HL-60 (cell line): ENCODE measurements around the gene LRRN4.

Experiments used
- DNase-seq, 2 experiments: peaks; one replicate each; pipeline ENCODE4 v3.0.0-alpha.2; 2010 to 2020; ENCODE audit warnings: low read depth in 1 of 2, low spot score in 1 of 2
- H3K27ac ChIP-seq: fragments of 250-450 bp; sonication (Bioruptor Pico); replicated peaks from 2 replicates; pipeline ENCODE4 v1.5.1; 2020; ENCODE audit warnings: mild to moderate bottlenecking, moderate library complexity
- H3K27me3 ChIP-seq: fragments of 250-450 bp; sonication (Bioruptor Pico); 2 replicates; pipeline ENCODE4 v1.5.1; 2021; ENCODE audit warnings: mild to moderate bottlenecking, moderate library complexity; ENCODE audit not compliant: insufficient read depth, poor library complexity, severe bottlenecking
- H3K4me3 ChIP-seq: replicated peaks from 2 replicates; pipeline ENCODE4 v1.5.1; 2011; ENCODE audit warnings: mild to moderate bottlenecking, control low read depth, low read length; ENCODE audit not compliant: insufficient read depth
- GABPA ChIP-seq: IDR thresholded peaks from 2 replicates; pipeline ENCODE4 v1.6.1; 2012; ENCODE audit warnings: low read depth
- POLR2AphosphoS5 ChIP-seq: IDR thresholded peaks from 2 replicates; pipeline ENCODE4 v1.6.1; 2012; ENCODE audit warnings: low read depth
- SPI1 ChIP-seq: IDR thresholded peaks from 2 replicates; pipeline ENCODE4 v1.6.1; 2012; ENCODE audit warnings: low read depth, mild to moderate bottlenecking, borderline replicate concordance
- TF ChIP-seq, protein P1 (sequence below): IDR thresholded peaks from one replicate; pipeline ENCODE4 v1.5.1; 2011; ENCODE audit warnings: low read length, control low read depth, inconsistent platforms; ENCODE audit not compliant: insufficient read depth
- TF ChIP-seq, protein P2 (sequence below): IDR thresholded peaks from 2 replicates; pipeline ENCODE4 v1.6.1; 2012; ENCODE audit warnings: low read depth; ENCODE audit not compliant: insufficient replicate concordance

LRRN4 gene

DNA sequence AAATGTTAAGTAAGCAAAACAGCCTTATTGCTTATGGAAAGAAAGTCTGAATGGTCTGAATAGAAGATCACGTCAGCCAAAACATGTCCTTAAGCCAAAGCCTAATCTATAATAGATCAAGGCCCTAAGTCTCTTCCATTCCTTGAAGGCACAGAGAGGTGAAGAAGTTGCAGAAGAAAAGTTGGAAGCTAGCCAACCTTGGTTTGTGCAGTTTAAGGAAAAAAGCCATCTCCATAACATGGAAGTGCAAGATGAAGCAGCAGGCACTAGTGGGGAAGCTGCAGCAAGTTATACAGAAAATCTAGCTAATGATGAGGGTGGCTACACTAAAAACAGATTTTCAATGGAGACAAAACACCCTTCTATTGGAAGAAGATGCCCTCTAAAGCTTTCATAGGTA lies 29.1 kb downstream of the LRRN4 start:
- no peak for TF ChIP-seq GABPA
- TF ChIP-seq, protein P1, sequence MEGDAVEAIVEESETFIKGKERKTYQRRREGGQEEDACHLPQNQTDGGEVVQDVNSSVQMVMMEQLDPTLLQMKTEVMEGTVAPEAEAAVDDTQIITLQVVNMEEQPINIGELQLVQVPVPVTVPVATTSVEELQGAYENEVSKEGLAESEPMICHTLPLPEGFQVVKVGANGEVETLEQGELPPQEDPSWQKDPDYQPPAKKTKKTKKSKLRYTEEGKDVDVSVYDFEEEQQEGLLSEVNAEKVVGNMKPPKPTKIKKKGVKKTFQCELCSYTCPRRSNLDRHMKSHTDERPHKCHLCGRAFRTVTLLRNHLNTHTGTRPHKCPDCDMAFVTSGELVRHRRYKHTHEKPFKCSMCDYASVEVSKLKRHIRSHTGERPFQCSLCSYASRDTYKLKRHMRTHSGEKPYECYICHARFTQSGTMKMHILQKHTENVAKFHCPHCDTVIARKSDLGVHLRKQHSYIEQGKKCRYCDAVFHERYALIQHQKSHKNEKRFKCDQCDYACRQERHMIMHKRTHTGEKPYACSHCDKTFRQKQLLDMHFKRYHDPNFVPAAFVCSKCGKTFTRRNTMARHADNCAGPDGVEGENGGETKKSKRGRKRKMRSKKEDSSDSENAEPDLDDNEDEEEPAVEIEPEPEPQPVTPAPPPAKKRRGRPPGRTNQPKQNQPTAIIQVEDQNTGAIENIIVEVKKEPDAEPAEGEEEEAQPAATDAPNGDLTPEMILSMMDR = no peak
- TF ChIP-seq, protein P2, sequence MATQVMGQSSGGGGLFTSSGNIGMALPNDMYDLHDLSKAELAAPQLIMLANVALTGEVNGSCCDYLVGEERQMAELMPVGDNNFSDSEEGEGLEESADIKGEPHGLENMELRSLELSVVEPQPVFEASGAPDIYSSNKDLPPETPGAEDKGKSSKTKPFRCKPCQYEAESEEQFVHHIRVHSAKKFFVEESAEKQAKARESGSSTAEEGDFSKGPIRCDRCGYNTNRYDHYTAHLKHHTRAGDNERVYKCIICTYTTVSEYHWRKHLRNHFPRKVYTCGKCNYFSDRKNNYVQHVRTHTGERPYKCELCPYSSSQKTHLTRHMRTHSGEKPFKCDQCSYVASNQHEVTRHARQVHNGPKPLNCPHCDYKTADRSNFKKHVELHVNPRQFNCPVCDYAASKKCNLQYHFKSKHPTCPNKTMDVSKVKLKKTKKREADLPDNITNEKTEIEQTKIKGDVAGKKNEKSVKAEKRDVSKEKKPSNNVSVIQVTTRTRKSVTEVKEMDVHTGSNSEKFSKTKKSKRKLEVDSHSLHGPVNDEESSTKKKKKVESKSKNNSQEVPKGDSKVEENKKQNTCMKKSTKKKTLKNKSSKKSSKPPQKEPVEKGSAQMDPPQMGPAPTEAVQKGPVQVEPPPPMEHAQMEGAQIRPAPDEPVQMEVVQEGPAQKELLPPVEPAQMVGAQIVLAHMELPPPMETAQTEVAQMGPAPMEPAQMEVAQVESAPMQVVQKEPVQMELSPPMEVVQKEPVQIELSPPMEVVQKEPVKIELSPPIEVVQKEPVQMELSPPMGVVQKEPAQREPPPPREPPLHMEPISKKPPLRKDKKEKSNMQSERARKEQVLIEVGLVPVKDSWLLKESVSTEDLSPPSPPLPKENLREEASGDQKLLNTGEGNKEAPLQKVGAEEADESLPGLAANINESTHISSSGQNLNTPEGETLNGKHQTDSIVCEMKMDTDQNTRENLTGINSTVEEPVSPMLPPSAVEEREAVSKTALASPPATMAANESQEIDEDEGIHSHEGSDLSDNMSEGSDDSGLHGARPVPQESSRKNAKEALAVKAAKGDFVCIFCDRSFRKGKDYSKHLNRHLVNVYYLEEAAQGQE = no peak
- TF ChIP-seq POLR2AphosphoS5 = no peak
- TF ChIP-seq SPI1 = no peak
- no peak for DNase-seq
- H3K27ac ChIP-seq = no peak overlapping the region
- no peak overlapping the region for H3K4me3 ChIP-seq
- no peaks in the 10 kb centered on the region for H3K27me3 ChIP-seq

DNA sequence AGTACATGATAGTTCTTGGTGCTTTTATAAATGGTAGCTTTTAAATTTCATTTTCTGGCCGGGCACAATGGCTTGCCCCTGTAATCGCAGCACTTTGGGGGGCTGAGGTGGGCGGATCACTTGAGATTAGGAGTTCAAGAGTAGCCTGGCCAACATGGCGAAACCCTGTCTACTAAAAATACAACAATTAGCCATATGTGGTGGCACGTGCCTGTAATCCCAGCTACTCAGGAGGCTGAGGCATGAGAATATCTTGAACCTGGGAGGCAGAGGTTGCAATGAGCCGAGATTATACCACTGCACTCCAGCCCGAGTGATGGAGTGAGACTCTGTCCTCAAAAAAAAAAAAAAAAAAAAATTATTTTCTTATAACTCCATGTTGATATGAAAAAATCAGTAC lies 36.0 kb downstream of the LRRN4 start:
- Histone ChIP-seq H3K27me3 (no peaks in the 10 kb centered on the region), H3K27ac (no peak overlapping the region), H3K4me3 (no peak overlapping the region)
- DNase-seq = no peak
- TF ChIP-seq POLR2AphosphoS5 (no peak), SPI1 (no peak), GABPA (no peak)
- TF ChIP-seq, protein P2 = no peak
- TF ChIP-seq, protein P1 = no peak

DNA sequence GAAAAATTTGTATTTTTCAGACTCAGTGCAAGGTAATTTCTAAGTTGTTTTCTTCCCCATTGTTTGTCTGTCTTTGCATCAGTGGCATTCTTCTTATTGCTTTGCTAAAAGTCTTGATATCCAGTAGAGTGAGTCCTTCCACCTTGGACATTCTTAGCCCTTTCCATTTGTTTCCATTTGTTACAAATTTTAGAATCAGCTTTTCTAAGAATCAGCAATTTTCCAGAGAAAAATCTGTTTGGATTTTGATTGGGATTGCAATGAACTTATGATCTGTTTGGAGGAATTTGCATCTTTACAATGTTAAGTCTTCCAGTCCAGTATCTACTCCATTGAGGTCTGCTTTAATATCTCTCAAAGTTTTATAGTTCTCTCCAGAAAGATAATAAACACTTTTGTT lies 36.4 kb downstream of the LRRN4 start:
- no peaks in the 10 kb centered on the region for H3K27me3 ChIP-seq
- H3K27ac ChIP-seq = no peak overlapping the region
- TF ChIP-seq GABPA (no peak), POLR2AphosphoS5 (no peak), SPI1 (no peak)
- TF ChIP-seq, protein P1 = no peak
- TF ChIP-seq, protein P2 = no peak
- no peak for DNase-seq
- H3K4me3 ChIP-seq = no peak overlapping the region
